ENCODE measurements around the gene WBP1.
A peak's percentile ranks its signal among the peaks of the same experiment; 100 is the strongest.

The WBP1 gene

DNA sequence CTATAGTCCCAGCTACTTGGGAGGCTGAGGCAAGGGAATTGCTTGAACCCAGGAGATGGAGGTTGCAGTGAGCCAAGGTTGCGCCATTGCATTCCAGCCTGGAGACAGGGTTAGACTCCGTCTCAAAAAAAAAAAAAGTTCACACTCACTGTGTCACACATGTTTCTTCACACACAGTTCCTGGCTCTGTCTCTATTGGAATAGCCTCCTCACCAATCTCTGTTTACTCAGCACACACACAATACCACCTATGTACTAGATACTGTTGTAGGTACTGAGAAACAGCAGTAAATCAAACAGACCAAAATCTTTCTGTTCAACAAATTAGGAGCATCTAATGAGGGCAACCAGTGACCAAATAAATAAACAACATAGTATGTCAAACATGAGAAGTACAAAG is 27.9 kb downstream of the WBP1 start:
- DNase-seq = no peak

DNA sequence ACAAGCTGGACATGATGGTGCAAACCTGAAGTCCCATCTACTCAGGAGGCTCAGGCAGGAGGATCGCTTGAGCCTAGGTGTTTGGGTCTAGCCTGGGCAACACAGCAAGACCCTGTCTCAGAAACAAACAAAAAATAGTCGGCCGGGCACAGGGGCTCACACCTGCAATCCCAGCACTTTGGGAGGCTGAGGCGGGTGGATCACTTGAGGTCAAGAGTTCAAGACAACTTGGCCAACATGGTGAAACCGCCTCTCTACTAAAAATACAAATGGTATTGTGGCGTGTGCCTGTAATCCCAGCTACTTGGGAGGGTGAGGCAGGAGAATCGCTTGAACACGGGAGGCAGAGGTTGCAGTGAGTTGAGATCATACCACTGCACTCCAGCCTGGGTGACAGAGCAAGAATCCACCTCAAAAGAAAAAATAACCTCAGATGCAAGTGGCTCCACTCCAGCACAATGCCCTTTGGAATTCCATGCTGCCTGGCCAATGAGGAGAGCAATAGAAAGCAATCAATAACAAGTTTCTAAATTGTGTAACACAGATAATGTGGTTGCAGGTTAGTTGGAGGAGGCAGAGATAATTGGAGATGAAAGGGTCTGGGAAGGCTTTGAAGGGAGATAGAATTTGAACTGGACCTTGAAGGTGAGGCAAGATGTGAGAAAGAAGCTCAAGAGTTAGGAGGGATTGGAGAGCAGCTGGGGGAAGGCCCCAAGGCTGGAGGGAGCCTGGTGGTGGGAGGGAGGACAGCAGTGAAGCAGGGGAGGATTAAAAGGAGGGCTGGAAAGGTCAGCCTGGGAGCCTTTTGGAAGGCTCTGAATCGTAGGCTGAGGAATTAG is 30.6 kb downstream of the WBP1 start:
- no peak for DNase-seq

DNA sequence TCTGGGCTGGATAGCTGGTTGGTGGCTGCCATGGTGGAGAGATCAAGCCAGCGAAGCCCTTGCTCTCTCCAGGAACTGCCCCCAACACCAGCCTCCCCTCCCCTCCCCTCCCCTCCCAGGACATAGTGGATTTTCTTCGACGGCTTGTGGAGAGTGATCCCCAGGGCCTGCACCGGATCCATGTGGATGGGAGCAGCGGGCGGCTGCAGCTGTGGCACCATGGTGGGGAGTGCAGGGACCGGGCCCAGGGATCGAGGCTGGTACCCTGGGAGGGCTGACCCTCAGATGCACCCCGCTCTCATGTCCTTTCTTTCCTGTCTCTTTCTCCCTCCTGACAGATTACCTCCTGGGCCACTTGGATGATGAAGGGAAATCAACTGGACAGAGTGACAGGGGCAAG is 31.7 kb downstream of the WBP1 start:
- DNase-seq = no peak

DNA sequence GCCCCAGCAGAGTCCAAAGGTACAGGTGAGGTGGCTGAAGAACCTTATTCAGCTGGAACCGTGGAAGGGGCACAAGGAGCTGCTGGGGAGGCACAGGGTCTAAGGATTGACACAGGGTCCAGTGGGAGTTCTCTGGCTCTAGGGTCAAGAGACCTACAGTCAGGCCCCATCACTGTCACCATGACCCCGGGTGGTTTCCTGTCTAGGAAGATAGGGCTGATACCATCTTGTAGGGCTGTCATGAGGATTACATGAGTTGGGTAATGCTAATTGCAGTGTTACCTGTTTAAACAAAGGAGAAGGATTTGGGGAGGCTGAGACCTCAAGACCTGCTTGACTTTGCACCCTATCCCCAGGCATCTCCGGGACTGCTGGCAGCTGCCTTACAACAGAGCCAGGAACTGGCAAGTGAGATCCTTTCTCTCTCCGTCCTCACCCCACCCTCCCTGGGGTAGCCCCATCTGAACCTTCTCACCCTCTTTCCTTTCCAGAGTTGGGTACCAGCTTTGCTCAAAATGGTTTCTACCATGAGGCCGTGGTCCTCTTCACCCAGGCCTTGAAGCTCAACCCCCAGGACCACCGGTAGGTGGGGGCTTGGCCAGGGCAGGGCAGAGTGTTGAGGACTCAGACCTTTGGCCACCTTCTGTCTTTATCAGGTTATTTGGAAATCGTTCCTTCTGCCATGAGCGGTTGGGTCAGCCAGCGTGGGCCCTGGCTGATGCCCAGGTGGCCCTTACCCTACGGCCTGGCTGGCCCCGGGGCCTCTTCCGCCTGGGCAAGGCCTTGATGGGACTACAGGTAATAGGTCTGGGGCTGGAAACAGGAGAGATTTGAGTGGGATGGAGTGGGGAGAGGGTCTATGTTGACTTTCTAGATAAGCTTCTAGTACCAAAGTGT is 33.7 kb downstream of the WBP1 start:
- no peak for DNase-seq

DNA sequence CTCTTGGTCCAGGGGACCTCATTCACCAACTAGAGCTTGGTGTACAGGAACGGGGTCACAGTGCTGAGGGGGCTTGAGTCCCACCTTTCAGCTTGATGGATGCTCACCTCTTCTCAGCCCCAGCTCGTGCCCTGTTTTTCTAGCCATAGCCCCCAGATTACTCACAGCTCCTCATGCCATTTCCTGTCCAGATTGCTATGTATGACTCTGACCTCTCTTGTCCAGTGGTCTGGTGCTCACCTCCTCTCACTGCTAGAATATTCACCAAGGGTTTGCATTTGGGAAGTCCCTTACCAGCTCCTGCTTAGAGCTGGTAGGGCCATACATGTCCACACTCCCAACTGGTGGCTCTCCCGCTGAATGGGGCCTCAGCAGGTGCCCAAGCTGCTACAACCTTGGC is 35.3 kb downstream of the WBP1 start:
- no peak for DNase-seq

DNA sequence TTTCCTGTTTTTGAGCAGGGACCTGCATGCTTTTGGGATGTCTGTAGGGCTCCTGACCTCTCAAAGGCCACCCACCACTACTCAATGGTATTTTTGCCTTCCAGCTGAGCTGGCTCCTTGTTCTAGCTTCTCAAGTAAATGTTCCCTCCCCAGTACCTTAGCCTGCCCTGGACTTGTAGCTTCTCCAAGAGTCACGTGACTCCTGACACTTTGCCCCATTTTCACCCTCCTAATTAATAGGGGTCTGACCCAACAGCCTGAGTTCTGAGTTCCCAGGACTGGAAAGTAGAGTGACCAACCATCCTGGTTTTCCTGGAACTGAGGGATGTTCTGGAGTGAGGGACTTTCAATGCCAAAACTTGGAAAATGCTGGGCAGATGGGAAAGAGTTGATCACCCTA is 37.2 kb downstream of the WBP1 start:
- DNase-seq = no peak

DNA sequence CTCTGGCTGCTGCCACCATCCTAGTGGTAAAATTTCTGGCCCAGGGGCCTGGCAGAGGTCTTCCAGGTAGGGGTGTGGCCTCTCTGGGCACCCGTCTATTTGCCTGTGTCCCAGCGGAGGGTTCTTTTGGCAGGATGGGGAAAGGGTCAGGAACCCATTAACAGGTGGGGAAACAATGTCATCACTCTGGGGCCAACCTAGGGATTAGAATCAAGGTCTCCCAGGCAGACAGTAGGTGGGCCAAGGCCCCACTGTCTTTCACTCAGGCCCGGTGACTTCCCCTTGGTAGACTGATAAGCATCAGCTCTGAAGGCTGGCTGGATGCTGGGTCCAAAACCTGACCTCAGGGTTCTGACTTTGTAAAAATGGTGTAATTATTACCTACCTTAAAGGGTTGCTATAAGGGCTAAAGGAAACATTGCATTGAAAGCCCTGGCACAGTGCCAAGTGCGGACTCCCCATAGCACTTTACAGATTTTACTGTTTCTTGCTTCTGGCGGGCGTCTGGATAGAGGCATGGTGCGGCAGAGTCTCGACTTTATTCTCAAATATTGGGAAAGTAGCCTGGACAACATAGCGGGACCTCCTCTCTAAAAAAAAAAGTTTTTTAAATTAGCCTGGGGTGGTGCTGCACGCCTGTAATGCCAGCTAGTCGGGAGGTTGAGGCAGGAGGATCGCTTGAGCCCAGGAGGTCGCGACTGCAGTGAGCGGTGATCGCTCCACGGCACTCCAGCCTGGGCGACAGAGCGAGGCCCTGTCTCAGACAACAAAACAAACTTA is 38.9 kb downstream of the WBP1 start:
- no peak for DNase-seq

DNA sequence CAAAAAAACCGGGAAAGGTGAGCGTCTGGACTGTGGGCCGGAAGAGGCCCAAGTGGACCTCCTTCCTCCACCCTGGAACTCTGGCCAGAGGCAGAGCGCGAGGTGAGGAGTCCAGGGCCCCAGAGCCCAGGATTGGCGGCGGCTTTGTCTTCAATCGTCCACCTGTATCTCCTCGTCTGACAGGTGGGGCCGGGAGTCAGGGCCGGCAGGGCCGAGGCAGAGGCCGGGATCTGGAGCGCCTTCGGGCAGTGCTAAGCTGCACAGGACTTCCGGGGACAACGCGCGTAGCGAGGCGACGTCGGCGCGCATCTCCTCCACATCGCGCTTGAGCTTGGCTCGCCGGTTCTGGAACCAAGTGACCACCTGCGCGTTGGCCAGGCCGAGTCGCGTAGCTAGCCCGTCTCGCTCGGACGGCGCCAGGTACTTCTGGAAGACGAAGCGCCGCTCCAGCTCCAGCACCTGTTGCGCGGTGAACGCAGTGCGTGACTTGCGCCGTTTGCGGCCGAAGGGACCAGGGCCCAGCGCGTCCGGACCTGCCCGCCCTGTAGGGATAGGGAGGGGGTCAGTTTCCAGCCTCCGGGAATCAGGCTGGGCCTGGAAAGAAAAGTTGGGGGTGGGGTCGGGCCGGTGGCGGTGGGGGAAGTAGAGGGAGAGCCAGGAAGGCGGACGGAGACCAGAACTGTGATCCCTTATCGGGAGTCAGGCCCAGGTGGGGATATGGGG is 39.7 kb downstream of the WBP1 start:
- DNase-seq = no peak

DNA sequence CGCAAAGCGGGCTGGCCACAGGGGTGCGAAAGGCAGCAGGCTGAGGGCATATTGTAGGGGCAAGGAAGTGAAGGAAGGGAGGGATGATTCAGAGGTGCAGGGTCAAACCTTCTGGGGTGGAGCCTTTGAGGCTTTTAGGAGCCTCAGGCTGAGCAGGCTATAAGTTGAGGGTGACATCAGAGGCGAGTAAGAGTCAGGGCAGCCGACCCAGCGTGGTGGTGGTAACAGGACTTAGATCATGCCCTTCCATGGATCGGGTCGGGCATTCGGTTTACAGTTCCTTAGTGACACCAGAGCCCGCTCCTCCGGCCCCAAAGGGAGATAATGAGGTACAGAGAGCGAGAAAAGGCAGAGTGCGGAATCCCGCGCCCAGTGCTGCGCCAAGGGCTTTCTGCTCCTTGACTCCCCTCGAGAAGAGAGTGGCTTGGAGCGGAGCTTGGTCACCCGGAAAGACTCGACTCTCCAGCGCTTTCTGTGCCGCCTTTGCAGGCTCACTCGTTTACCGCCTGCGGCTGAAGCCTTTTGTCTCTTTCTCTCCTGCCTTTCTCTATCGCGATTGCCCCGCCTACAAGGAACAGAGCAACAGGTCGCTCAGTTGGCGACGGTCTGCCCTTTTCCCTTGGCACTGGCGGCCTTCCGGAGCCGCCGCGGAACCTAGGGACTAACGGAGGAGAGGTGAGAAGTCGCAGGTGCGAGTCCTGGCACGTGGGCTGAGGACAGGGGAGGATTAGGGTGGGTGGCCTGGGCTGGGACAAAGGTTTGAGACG is 40.4 kb downstream of the WBP1 start:
- no peak for DNase-seq

DNA sequence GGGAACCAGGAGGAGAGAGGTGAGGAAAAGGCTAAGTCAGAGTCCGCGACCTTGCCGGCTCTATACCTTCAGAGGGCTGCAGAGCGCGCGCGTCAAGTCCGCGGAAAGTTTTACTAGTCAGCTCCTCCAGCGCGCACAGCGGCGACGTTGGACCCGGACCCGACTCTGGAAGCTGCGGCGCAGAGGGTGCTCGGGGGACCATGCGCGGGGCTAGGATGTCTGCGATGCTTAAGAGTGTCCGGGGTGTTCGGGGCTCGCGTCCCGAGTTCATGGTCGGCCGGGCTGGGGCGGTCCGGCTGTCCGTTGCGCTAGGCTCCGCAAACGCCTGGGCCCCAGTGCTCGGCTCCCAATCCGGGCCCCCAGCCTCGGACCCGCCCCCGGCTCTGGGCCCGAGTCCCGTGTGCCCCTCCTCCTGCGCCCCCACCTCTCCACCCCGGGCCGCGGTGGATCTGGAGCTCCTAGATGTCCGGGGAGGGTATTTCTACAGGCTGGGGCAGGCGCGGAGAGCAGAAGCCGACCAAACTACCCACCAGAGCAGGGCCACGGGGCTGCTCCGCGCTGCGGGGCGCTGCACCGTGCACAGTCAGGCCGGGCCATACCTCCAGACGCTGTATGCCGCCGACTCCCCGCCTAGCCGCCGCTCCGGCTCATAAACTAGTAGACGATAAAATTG is 41.2 kb downstream of the WBP1 start, which contains the start of gene LBX2:
TSS of gene LBX2 (minus strand) at position 337 of the 673 bp plus-strand sequence. CDS start at position 271, 66 bp downstream.
- no peak for DNase-seq

DNA sequence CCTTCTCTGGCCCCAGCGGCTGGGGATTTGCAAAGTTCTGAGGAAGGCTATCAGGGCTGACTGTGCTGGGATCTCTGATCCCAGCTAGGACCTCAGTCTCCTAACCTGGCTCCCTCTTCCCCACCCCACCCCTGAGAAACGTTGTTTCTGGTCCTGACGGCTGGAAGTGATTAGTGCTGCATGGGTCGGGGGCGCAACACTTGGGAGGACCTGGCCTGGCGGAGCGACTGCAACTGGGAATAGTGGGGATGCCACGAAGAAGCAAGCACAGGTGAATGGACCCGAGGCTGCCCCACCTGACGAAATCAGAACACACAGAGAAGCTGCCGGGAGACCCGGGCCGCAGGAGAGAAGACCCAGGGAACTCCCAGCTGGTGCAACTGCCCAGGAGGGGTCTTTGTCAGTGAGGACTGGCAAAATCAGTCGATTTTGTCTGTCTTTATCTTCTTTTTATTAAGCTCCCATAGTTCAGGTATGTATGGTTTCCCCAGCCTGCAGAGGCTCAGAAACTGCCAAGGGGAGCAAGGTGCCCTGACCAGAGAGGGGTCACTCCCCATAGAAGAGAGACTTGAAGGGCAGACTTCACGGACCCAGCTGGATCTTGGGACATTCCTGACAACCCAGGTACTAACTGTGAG is 41.8 kb downstream of the WBP1 start:
- no peak for DNase-seq

DNA sequence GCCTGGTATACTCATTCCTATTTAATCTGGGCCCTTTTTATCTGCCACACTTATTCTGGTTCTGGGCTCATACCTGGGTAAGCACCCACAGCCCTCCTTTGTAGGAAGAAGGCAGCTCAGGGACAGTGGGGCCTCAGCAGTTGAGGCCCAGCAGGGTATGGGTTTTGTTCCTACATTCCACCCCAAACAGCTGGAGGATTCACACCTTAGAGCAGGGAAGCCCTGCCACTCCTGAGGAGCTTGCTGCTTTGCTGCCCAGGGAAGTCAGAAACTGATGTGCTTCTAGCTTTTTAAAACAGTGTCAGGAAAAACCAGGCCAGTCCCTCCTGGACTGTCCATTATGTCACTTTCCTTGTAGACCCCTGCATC is 42.3 kb downstream of the WBP1 start:
- no peak for DNase-seq

DNA sequence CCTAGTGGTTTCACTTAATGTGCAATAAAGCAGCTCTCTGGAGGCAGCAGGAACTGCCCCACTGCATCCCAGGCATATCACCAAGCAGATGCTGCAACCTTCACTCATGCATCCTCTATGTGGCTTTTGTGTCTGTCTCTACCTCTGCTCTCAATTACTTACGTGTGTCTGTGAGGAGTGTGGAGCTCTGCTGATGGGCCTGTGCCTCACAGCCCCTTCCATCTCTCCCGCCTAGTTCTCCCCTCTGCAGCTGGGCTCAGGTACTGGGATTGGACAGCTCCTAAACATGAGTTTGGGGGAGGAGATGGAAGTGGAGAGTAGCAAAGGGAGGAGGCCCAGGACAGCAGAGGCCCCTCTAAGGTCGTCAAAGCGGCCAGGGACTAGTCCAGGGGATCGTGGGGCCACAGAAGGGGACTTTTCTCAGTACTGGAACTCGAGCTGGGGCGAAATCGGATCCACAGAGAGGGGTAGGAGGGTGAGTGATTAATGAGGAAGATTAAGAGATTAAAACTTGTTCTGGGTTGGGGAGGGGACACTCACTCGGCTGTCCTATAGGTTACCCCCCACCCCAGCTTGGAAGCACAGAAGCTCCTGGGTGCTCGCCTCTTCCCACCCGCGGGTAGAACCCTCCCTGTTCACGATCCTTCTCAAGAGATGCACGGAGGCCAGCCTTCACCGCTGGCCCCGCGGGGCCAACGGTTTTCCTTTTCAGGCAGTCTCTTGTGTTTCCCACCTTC is 43.3 kb downstream of the WBP1 start:
- DNase-seq = no peak

DNA sequence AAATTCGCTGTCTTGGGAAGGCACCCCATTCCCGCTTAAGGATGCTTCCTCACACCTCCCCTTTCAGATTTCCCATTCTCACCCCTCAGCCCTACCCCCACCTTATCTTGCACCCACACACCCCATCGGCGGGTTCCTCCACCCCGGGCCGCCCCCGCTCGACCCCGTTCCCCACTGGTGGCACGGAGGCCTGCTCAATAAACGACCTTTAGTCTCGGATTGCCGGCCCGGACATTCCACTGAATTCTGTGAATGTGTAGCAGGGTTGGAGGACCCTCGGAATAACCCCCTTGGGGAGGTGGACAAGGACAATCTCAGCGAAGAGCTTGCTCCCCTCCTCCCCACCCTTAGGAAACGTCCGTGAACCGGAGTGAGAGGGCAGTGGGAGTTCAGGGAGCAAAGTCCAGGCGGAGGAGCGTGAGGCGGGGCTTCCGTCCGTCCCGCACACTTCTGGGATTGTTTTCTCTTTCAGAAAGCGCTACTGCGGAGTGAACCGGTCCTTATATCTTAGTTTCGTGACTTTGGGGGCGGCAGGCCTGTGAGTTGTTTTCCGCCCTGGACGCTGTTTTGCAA is 44.0 kb downstream of the WBP1 start:
- no peak for DNase-seq

DNA sequence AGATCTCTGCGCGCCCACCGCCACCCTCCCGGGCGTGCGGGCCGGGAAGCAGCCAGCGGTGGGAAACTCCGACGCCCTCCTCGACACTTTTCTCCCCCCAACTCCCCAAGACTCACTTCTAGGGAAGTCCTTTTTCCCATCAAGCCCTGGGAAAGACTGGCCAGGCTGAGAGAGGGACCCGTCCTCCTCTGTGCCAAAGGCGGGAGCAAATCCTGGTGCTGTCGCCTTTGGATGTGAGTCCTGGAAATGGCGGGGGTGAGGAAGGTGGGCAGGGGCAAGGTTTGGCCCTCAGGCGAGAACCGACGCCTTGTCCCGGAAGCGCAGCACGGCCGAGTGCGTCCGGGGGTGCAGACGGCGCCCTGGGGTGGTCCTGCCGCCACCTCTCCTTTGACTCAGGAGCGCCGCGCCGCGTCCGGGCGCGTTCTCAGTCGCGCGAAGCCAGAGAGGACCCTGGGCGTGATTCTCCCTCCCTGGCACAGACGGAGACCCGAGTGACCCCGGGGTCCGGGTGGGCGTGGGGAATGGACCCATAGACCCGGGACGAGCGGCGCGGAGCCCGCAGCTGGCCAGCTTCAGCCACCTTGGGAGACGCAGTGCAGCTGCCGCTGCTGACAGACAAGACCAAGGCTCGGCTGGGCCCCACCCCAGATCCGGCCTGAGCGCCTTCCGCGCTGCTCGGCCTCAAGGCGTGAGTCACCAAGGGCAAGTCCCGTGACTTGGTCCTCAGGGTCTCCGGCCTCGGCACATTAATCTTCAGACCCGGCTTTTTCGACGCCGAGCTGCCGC is 44.7 kb downstream of the WBP1 start:
- DNase-seq = peak in 1 of 2 donors; percentile 27

DNA sequence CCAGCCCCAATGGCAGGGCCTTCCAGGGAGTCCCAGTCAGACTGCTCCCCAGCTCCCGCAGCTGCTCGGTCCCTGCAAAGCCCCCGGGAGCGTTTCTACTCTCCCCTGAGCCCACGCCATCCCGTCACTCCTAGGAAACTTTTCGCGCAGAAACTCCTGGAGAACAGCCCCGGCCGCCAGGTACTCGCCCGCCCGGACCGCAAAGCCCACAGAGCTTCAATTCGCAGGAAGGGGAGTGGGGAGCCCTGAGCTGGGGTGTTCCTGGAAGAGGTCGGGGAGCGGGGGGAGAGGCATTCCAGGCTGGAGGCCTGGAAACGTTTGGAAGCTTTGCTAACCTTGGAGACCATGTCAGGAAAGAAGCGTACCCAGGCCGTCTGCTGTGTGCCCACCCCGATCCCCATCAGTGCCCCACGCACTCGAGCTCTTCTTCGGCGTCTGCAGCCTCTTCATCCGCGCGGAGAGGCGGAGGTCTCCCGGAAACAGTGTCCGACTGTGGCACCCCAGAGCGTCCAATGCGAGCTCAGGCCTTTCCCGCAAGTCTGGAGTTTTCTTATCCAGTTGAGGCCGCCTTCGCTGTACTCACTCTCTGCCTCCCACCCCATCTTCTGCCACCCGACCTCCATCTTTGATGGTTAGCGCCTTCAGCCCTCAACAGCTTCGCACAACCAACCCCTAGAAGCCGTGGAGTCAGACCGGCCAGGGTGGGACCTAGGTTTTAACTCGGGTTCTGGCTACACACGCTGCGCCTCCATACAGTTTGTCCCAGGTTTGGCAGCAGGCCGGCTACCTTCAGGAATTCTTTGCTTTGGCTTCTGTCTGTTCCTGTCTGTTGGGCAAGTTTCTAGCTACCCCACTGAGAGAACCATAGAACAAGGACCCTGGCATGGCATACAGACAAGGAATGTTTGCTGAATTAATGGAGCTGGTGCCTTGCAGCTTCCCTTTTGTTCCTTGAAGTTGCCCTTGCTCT is 45.6 kb downstream of the WBP1 start:
- DNase-seq = no peak

DNA sequence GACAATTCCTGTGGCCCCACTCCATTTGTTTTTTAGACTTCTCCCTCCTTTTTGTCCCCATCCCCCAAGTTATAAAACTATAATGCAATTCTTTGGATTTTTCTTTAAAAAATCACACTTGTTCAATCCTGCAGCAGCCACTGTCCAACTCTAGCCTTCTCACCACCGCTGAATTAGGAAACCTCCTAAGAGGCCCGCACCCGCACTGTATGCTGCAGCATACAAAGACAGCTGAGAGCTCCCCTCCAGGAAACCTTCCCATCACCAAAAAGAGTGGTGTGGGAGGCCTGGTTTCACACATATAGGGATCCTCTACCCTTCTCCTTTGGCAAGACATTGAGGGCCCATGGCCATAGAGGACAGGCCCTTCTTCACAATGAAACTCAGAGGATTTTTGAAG is 46.4 kb downstream of the WBP1 start:
- DNase-seq = no peak
